A549 treated with CpdA at 1 μM for 4 hours (cell line): ENCODE data around the gene CLEC2D. TPM values are rescaled to one million over a fixed set of nuclear protein-coding genes. Genes with fewer than 3 reads are reported as not detected.

ENCODE experiments used
- total RNA-seq: library from RNA; stranded (reverse); fragments of 200-300 nt; extraction: Qiagen RNA extraction; gene quantifications from 5 replicates; pipeline ENCODE4 v1.2.3, GENCODE V29; 2022; ENCODE audit warnings: low read depth

CLEC2D gene, protein sequence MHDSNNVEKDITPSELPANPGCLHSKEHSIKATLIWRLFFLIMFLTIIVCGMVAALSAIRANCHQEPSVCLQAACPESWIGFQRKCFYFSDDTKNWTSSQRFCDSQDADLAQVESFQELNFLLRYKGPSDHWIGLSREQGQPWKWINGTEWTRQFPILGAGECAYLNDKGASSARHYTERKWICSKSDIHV
- 0.30 to 1.2 TPM (median 0.83 TPM) in 5 replicates for total RNA-seq

GRCh38 chr12:9669534-9669933 lies at the start of gene CLEC2D:
CLEC2D (plus strand) TSS chr12:9669713; CDS start chr12:9669735, 22 bp downstream.

DNA sequence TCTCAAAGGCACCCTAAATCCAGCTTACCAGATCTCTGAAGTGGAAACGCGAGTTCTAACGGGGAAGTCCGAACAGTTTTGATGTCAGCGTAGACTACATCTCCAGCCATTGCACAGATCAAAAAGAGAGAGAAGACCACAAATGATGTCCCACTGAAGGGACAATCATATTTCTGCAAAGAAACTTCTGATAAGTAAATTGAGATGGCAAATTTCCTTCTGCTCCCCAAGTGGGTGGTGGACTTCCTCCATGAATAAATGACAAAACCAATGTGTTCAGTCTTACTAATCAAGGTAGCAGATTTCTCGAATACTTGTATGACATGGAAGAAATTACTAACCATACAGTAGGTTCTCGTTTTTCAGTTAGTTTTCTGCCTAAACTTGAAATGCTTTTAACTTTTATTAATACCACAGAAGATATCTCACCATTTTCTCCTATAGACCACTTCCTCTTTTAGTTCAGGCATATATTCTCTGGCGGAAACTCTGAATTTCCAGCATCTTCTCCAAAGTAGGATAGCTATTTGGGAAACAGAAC lies 63.5 kb downstream of the CLEC2D start, which contains the start of gene CLECL1:
TSS of gene CLECL1 (minus strand) at position 177 of the 541 bp plus-strand sequence.

Other genes starting within 250 kb of the CLEC2D start
- not detected in 5 replicates for gene KLRB1, start 61.8 kb upstream of the CLEC2D start, total RNA-seq
- not detected in 5 replicates for gene CLECL1, start 63.4 kb downstream of the CLEC2D start, total RNA-seq
- not detected in 5 replicates for gene CD69, start 91.2 kb downstream of the CLEC2D start, total RNA-seq
- not detected in 5 replicates for gene KLRF1, start 157.8 kb downstream of the CLEC2D start, total RNA-seq
- gene CLEC2B, start 199.6 kb downstream of the CLEC2D start, total RNA-seq = 1.4 to 3.0 TPM (median 1.9 TPM) in 5 replicates
- gene KLRF2, start 211.8 kb downstream of the CLEC2D start, total RNA-seq = not detected in 5 replicates